DOHH2 (cell line): ENCODE measurements around the gene ACTN1.

Experiments used
- H3F3A ChIP-seq: fragments of 200-600 bp; sonication (generic), shearing (Covaris generic); 2 replicates; pipeline ENCODE4 v1.6.0; 2016; ENCODE audit warnings: antibody characterized with exemption, mild to moderate bottlenecking; ENCODE audit not compliant: control insufficient read depth, insufficient read depth
- H3K27ac ChIP-seq: fragments of 200-600 bp; sonication (generic); 2 replicates; pipeline ENCODE4 v1.5.1; 2014; ENCODE audit warnings: low read depth, mild to moderate bottlenecking, low read length, moderate library complexity
- H3K27me3 ChIP-seq: fragments of 200-600 bp; sonication (generic); 2 replicates; pipeline ENCODE4 v1.6.1; 2014; ENCODE audit warnings: mild to moderate bottlenecking, low read length, mixed read lengths; ENCODE audit not compliant: control insufficient read depth
- H3K36me3 ChIP-seq: fragments of 200-600 bp; sonication (generic); 2 replicates; pipeline ENCODE4 v1.6.1; 2014; ENCODE audit warnings: mild to moderate bottlenecking, low read length, moderate library complexity, mixed read lengths; ENCODE audit not compliant: control insufficient read depth
- H3K4me1 ChIP-seq: fragments of 200-600 bp; sonication (generic); 2 replicates; pipeline ENCODE4 v1.6.1; 2014; ENCODE audit warnings: mild to moderate bottlenecking, low read length, mixed read lengths; ENCODE audit not compliant: control insufficient read depth
- H3K4me2 ChIP-seq: fragments of 200-600 bp; sonication (generic); 2 replicates; pipeline ENCODE4 v1.6.0; 2014; ENCODE audit warnings: mild to moderate bottlenecking, low read length, moderate library complexity
- H3K4me3 ChIP-seq: fragments of 200-600 bp; sonication (generic); 2 replicates; pipeline ENCODE4 v1.5.1; 2014; ENCODE audit warnings: mild to moderate bottlenecking, low read length, mixed read lengths
- H3K79me2 ChIP-seq: fragments of 200-600 bp; sonication (generic); 2 replicates; pipeline ENCODE4 v1.6.1; 2014; ENCODE audit warnings: mild to moderate bottlenecking, low read length, mixed read lengths; ENCODE audit not compliant: control insufficient read depth
- H3K9me2 ChIP-seq: fragments of 200-600 bp; sonication (generic); replicated peaks from 2 replicates; pipeline ENCODE4 v1.6.1; 2014; ENCODE audit warnings: mild to moderate bottlenecking, low read length, mixed read lengths; ENCODE audit not compliant: control insufficient read depth
- H3K9me3 ChIP-seq: fragments of 200-600 bp; sonication (generic); 2 replicates; pipeline ENCODE4 v1.6.1; 2014; ENCODE audit warnings: antibody characterized with exemption, low read length, mixed read lengths; ENCODE audit not compliant: control insufficient read depth, insufficient read depth
- H4K20me1 ChIP-seq: fragments of 200-600 bp; sonication (generic); 2 replicates; pipeline ENCODE4 v1.6.0; 2014; ENCODE audit warnings: low read depth, mild to moderate bottlenecking, antibody characterized with exemption, low read length, moderate library complexity; ENCODE audit not compliant: control insufficient read depth, insufficient read depth
- CTCF ChIP-seq: fragments of 200-600 bp; sonication (generic); IDR thresholded peaks from one replicate; pipeline ENCODE4 v1.5.1; 2014; ENCODE audit warnings: antibody characterized with exemption, mild to moderate bottlenecking, low read depth, low read length; ENCODE audit not compliant: poor library complexity, severe bottlenecking
- EZH2phosphoT487 ChIP-seq: fragments of 200-600 bp; sonication (generic); IDR thresholded peaks from 2 replicates; pipeline ENCODE4 v1.6.1; 2017; ENCODE audit warnings: borderline replicate concordance, mild to moderate bottlenecking, antibody characterized with exemption, low read length, moderate library complexity, mixed read lengths

The ACTN1 gene

GRCh38 chr14:68983191-68983590 lies 4.1 kb upstream of the ACTN1 start:
- TF ChIP-seq EZH2phosphoT487 (no peak), CTCF (no peak)
- no peaks in the 10 kb centered on the region for H3K79me2 ChIP-seq
- H3K27me3 ChIP-seq, result peaks cover 37% of the 10 kb centered on the region
- no peaks in the 10 kb centered on the region for H4K20me1 ChIP-seq
- no peak overlapping the region for H3K27ac ChIP-seq
- H3K9me2 ChIP-seq, result no peaks in the 10 kb centered on the region
- H3K9me3 ChIP-seq, result no peaks in the 10 kb centered on the region
- H3F3A ChIP-seq, result no peaks in the 10 kb centered on the region
- H3K4me2 ChIP-seq, result no peak overlapping the region
- H3K4me3 ChIP-seq, result no peak overlapping the region
- H3K36me3 ChIP-seq, result no peaks in the 10 kb centered on the region
- peaks cover 7% of the 10 kb centered on the region; the same call in 1 of the 2 replicates for H3K4me1 ChIP-seq

GRCh38 chr14:68982581-68982980 lies 3.5 kb upstream of the ACTN1 start:
- H3K4me2 ChIP-seq, result no peak overlapping the region
- no peaks in the 10 kb centered on the region for H3K36me3 ChIP-seq
- no peaks in the 10 kb centered on the region for H4K20me1 ChIP-seq
- H3K27me3 ChIP-seq, result peaks cover 43% of the 10 kb centered on the region
- H3K4me3 ChIP-seq, result no peak overlapping the region
- no peaks in the 10 kb centered on the region for H3F3A ChIP-seq
- TF ChIP-seq EZH2phosphoT487 (no peak), CTCF (no peak)
- no peak overlapping the region for H3K27ac ChIP-seq
- H3K9me3 ChIP-seq, result no peaks in the 10 kb centered on the region
- no peaks in the 10 kb centered on the region for H3K9me2 ChIP-seq
- peaks cover 12% of the 10 kb centered on the region for H3K4me1 ChIP-seq
- H3K79me2 ChIP-seq, result no peaks in the 10 kb centered on the region

GRCh38 chr14:68981539-68981976 lies 2.5 kb upstream of the ACTN1 start:
- Histone ChIP-seq H3K9me3 (no peaks in the 10 kb centered on the region), H3K9me2 (no peaks in the 10 kb centered on the region), H3K27me3 (peaks cover 49% of the 10 kb centered on the region), H3K79me2 (no peaks in the 10 kb centered on the region), H3K36me3 (no peaks in the 10 kb centered on the region), H3F3A (no peaks in the 10 kb centered on the region), H3K27ac (no peak overlapping the region), H3K4me2 (no peak overlapping the region), H4K20me1 (no peaks in the 10 kb centered on the region), H3K4me1 (peaks cover 12% of the 10 kb centered on the region), H3K4me3 (no peak overlapping the region)
- no peak for TF ChIP-seq EZH2phosphoT487
- TF ChIP-seq CTCF, result no peak
